WTC11 (cell line): ENCODE data around the gene MYH1. TPM values are rescaled to one million over a fixed set of nuclear protein-coding genes. Genes with fewer than 3 reads are reported as not detected.

Source experiments
- ATAC-seq: fragments of 200-7000 bp; cut with Tn5 transposase; 2 replicates; pipeline ENCODE4 v1.10.0; 2021; ENCODE audit warnings: mild to moderate bottlenecking, moderate library complexity
- CTCF ChIA-PET: fragments of 300-600 bp; sonication (Branson Sonifier 250); formaldehyde crosslinking; loops from one replicate; lab custom pipeline; 2021; ENCODE audit warnings: antibody characterized with exemption; lab: Charles Lee
- POLR2A ChIA-PET: fragments of 350-600 bp; sonication (Branson Sonifier 250); formaldehyde crosslinking; loops from one replicate; lab custom pipeline; 2021; ENCODE audit warnings: antibody characterized with exemption; lab: Charles Lee
- DNase-seq: peaks from one replicate; pipeline ENCODE4 v3.0.0; 2021; ENCODE audit warnings: low spot score
- H3K27ac Mint-ChIP-seq: 2 replicates; pipeline ENCODE4 v1.8.0; 2021; ENCODE audit warnings: mixed read lengths
- H3K27me3 Mint-ChIP-seq: 2 replicates; pipeline ENCODE4 v1.8.0; 2021; ENCODE audit warnings: low read depth, mild to moderate bottlenecking, moderate library complexity, mixed read lengths
- H3K36me3 Mint-ChIP-seq: 2 replicates; pipeline ENCODE4 v1.8.0; 2021; ENCODE audit warnings: mixed read lengths
- H3K4me1 Mint-ChIP-seq: 2 replicates; pipeline ENCODE4 v1.8.0; 2022; ENCODE audit warnings: mixed read lengths
- H3K4me3 Mint-ChIP-seq: 2 replicates; pipeline ENCODE4 v1.8.0; 2021; ENCODE audit warnings: mild to moderate bottlenecking, moderate library complexity, mixed read lengths
- H3K9me3 Mint-ChIP-seq: 2 replicates; pipeline ENCODE4 v1.8.0; 2021; ENCODE audit warnings: mixed read lengths
- CREM ChIP-seq: sonication (generic); formaldehyde crosslinking; IDR thresholded peaks from 2 replicates; pipeline ENCODE4 v1.8.1; 2022; ENCODE audit warnings: mild to moderate bottlenecking, missing genetic modification reagents, moderate library complexity
- EMX1 ChIP-seq: fragments of 250-450 bp; sonication (Bioruptor Pico); IDR thresholded peaks from 2 replicates; pipeline ENCODE4 v1.8.0; 2021; ENCODE audit warnings: mild to moderate bottlenecking
- JUN ChIP-seq: sonication (generic); formaldehyde crosslinking; IDR thresholded peaks from 2 replicates; pipeline ENCODE4 v1.8.0; 2023; ENCODE audit warnings: mild to moderate bottlenecking, missing genetic modification reagents
- MXD4 ChIP-seq: fragments of 250-450 bp; sonication (Bioruptor Pico); IDR thresholded peaks from 2 replicates; pipeline ENCODE4 v1.8.0; 2021; ENCODE audit warnings: mild to moderate bottlenecking, moderate library complexity, borderline replicate concordance
- NR1H2 ChIP-seq: sonication (generic); formaldehyde crosslinking; IDR thresholded peaks from 2 replicates; pipeline ENCODE4 v1.9.0; 2021; ENCODE audit warnings: mild to moderate bottlenecking, moderate library complexity, missing genetic modification reagents
- SMAD3 ChIP-seq: sonication (generic); formaldehyde crosslinking; IDR thresholded peaks from 2 replicates; pipeline ENCODE4 v1.8.0; 2022; ENCODE audit warnings: missing genetic modification reagents, mild to moderate bottlenecking, borderline replicate concordance
- SMAD4 ChIP-seq: sonication (generic); formaldehyde crosslinking; IDR thresholded peaks from 2 replicates; pipeline ENCODE4 v1.8.0; 2022; ENCODE audit warnings: mild to moderate bottlenecking, missing genetic modification reagents
- SP1 ChIP-seq: sonication (generic); formaldehyde crosslinking; conservative IDR thresholded peaks from 2 replicates; pipeline ENCODE4 v1.8.1; 2022; ENCODE audit warnings: missing genetic modification reagents
- ZNF416 ChIP-seq: fragments of 250-450 bp; sonication (Bioruptor Pico); IDR thresholded peaks from 2 replicates; pipeline ENCODE4 v1.9.0; 2021; ENCODE audit warnings: mild to moderate bottlenecking, inconsistent platforms
- ZNF671 ChIP-seq: fragments of 250-450 bp; sonication (Bioruptor Pico); IDR thresholded peaks from 2 replicates; pipeline ENCODE4 v1.8.0; 2021; ENCODE audit warnings: mild to moderate bottlenecking
- total RNA-seq: library from RNA; stranded (reverse); gene quantifications from 3 replicates; pipeline ENCODE4 v1.2.3, GENCODE V29; 2021
- TF ChIP-seq, protein P1 (sequence below): sonication (generic); formaldehyde crosslinking; IDR thresholded peaks from 2 replicates; pipeline ENCODE4 v1.8.1; 2022; ENCODE audit warnings: mild to moderate bottlenecking, moderate library complexity, missing genetic modification reagents
- TF ChIP-seq, protein P2 (sequence below): fragments of 250-450 bp; sonication (Bioruptor Pico); IDR thresholded peaks from 2 replicates; pipeline ENCODE4 v1.8.0; 2021; ENCODE audit warnings: mild to moderate bottlenecking
- TF ChIP-seq, protein P3 (sequence below): sonication (generic); formaldehyde crosslinking; IDR thresholded peaks from 2 replicates; pipeline ENCODE4 v1.8.1; 2023; ENCODE audit warnings: mild to moderate bottlenecking, moderate library complexity, missing genetic modification reagents
- TF ChIP-seq, protein P4 (sequence below): sonication (generic); formaldehyde crosslinking; IDR thresholded peaks from 2 replicates; pipeline ENCODE4 v1.8.1; 2023; ENCODE audit warnings: mild to moderate bottlenecking, missing genetic modification reagents
- TF ChIP-seq, protein P5 (sequence below): sonication (generic); formaldehyde crosslinking; IDR thresholded peaks from 2 replicates; pipeline ENCODE4 v1.8.1; 2022; ENCODE audit warnings: mild to moderate bottlenecking, missing genetic modification reagents, moderate library complexity, borderline replicate concordance
- TF ChIP-seq, protein P6 (sequence below): sonication (generic); formaldehyde crosslinking; IDR thresholded peaks from 2 replicates; pipeline ENCODE4 v1.8.0; 2023; ENCODE audit warnings: mild to moderate bottlenecking, missing genetic modification reagents
- TF ChIP-seq, protein P7 (sequence below): sonication (generic); formaldehyde crosslinking; IDR thresholded peaks from 2 replicates; pipeline ENCODE4 v1.8.0; 2022; ENCODE audit warnings: mild to moderate bottlenecking, missing genetic modification reagents

The MYH1 gene
- total RNA-seq, 1 experiment from 2014 or later: not detected

DNA sequence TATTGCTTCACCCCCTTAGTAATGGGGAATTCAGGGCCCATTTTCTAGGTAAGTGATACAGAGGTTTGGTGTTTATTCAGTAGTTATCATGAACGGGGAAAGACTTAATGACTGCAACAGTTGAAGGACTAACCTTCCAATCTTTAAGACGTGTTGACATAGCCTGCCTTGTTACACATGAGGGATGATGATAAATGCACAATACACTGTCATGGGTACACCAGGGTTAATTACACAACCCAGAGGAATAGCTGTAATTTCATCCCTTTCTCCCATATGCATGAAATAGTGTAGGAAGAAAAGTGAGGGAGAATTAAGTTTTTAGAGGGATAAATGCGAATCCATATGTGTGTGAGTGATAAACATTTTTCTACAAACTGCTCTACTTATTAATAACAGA is 59.6 kb downstream of the MYH1 start:
- no peak for ATAC-seq
- no peaks in the 10 kb centered on the region for H3K4me1 Mint-ChIP-seq
- no peaks in the 10 kb centered on the region for H3K27me3 Mint-ChIP-seq

DNA sequence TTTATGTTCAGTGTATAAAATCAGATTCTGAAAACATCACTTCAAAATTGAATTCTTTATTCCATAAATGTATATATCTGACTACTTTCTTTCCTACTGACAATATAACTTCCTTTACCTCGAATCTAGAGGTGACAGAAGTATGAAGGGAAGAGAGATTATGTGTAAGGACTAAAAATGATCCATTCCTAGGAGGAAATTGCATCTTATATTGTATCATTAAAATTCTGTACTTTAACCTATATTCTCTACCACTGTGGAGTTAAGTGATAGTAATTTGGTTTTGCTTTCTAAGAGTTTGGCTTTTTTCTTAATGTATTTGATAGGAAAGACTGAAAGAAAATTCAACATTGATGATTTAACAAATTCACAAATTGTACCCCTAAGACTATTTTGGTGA is 60.4 kb downstream of the MYH1 start:
- Mint-ChIP-seq H3K27ac (no peak overlapping the region), H3K4me1 (no peaks in the 10 kb centered on the region), H3K4me3 (no peak overlapping the region), H3K27me3 (no peaks in the 10 kb centered on the region), H3K36me3 (no peaks in the 10 kb centered on the region), H3K9me3 (no peaks in the 10 kb centered on the region)
- no peak for DNase-seq
- POLR2A ChIA-PET: no interaction called here
- ATAC-seq: no peak
- CTCF ChIA-PET: no interaction called here
- TF ChIP-seq, protein P1, sequence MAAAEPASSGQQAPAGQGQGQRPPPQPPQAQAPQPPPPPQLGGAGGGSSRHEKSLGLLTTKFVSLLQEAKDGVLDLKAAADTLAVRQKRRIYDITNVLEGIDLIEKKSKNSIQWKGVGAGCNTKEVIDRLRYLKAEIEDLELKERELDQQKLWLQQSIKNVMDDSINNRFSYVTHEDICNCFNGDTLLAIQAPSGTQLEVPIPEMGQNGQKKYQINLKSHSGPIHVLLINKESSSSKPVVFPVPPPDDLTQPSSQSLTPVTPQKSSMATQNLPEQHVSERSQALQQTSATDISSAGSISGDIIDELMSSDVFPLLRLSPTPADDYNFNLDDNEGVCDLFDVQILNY (CRISPR knock-in tag): no peak
- TF ChIP-seq SP1 (CRISPR knock-in tag): no peak
- no peak for TF ChIP-seq ZNF671 (CRISPR knock-in tag)
- TF ChIP-seq CREM (CRISPR knock-in tag): no peak
- TF ChIP-seq ZNF416 (CRISPR knock-in tag): no peak
- no peak for TF ChIP-seq NR1H2
- TF ChIP-seq SMAD4 (CRISPR knock-in tag): no peak
- no peak for TF ChIP-seq JUN (CRISPR knock-in tag)
- TF ChIP-seq, protein P2, sequence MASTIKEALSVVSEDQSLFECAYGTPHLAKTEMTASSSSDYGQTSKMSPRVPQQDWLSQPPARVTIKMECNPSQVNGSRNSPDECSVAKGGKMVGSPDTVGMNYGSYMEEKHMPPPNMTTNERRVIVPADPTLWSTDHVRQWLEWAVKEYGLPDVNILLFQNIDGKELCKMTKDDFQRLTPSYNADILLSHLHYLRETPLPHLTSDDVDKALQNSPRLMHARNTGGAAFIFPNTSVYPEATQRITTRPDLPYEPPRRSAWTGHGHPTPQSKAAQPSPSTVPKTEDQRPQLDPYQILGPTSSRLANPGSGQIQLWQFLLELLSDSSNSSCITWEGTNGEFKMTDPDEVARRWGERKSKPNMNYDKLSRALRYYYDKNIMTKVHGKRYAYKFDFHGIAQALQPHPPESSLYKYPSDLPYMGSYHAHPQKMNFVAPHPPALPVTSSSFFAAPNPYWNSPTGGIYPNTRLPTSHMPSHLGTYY (CRISPR knock-in tag): no peak
- TF ChIP-seq, protein P3, sequence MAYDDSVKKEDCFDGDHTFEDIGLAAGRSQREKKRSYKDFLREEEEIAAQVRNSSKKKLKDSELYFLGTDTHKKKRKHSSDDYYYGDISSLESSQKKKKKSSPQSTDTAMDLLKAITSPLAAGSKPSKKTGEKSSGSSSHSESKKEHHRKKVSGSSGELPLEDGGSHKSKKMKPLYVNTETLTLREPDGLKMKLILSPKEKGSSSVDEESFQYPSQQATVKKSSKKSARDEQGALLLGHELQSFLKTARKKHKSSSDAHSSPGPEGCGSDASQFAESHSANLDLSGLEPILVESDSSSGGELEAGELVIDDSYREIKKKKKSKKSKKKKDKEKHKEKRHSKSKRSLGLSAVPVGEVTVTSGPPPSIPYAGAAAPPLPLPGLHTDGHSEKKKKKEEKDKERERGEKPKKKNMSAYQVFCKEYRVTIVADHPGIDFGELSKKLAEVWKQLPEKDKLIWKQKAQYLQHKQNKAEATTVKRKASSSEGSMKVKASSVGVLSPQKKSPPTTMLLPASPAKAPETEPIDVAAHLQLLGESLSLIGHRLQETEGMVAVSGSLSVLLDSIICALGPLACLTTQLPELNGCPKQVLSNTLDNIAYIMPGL (CRISPR knock-in tag): no peak
- TF ChIP-seq, protein P4, sequence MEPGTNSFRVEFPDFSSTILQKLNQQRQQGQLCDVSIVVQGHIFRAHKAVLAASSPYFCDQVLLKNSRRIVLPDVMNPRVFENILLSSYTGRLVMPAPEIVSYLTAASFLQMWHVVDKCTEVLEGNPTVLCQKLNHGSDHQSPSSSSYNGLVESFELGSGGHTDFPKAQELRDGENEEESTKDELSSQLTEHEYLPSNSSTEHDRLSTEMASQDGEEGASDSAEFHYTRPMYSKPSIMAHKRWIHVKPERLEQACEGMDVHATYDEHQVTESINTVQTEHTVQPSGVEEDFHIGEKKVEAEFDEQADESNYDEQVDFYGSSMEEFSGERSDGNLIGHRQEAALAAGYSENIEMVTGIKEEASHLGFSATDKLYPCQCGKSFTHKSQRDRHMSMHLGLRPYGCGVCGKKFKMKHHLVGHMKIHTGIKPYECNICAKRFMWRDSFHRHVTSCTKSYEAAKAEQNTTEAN (CRISPR knock-in tag): no peak
- TF ChIP-seq, protein P5, sequence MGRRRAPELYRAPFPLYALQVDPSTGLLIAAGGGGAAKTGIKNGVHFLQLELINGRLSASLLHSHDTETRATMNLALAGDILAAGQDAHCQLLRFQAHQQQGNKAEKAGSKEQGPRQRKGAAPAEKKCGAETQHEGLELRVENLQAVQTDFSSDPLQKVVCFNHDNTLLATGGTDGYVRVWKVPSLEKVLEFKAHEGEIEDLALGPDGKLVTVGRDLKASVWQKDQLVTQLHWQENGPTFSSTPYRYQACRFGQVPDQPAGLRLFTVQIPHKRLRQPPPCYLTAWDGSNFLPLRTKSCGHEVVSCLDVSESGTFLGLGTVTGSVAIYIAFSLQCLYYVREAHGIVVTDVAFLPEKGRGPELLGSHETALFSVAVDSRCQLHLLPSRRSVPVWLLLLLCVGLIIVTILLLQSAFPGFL: no peak
- no peak for TF ChIP-seq EMX1

More for the DNA sequence above, 59.6 kb downstream of the MYH1 start:
- H3K36me3 Mint-ChIP-seq: no peaks in the 10 kb centered on the region
- ChIA-PET POLR2A (no interaction called here), CTCF (no interaction called here)
- no peak overlapping the region for H3K27ac Mint-ChIP-seq
- no peak for TF ChIP-seq MXD4 (CRISPR knock-in tag)
- H3K4me3 Mint-ChIP-seq: no peak overlapping the region
- no peak for DNase-seq
- H3K9me3 Mint-ChIP-seq: no peaks in the 10 kb centered on the region

DNA sequence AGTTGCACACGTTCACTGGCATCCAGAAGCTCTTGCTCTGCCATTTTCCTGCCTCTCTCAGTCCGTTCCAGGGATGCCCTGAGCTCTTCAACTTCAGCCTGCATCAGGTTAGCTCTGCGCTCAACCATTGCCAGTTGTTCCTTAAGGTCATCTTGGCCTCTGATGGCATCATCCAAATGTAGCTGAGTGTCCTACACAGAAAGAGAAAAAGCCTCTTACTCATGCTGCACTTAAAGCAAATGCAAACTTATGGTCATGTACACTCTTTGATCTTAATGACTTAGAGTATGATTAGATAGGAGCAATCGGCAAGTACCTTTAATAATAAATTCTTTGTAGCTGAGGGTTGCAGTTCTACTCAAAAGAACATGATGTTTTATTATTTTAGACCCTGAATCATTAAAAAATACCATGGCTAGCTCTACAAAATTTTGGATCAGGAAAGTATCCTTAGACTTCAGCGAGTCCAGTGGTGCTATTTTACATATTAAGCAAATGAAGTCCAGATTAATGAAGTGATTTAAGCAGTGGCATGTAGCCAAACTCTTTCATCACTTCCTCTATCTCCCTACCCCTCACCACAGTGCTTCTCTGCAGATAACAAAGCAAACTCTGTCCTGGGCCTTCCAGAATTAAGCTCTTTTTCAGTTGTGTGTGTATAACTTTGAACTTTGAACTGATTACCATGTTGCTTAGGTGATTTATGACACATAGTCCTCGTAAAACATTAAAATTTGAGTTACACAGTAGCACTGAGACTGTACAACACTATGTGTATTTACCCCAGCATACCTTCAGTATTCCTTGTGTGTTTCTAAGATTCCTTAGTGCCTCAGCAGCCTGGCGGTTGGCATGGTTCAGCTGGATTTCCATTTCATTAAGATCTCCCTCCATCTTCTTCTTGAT is 71.1 kb downstream of the MYH1 start:
- H3K4me3 Mint-ChIP-seq: no peak overlapping the region
- peaks cover 9% of the 10 kb centered on the region for H3K9me3 Mint-ChIP-seq
- H3K27me3 Mint-ChIP-seq: no peaks in the 10 kb centered on the region
- ATAC-seq (no peak), DNase-seq (no peak)
- CTCF ChIA-PET: interaction anchor here (1.0 to 2.5 kb wide), 6 partner anchors 49 to 220 kb away, joined by 3 to 9 read pairs (median 4); no protein-coding TSS in a partner anchor
- H3K27ac Mint-ChIP-seq: no peak overlapping the region
- no peaks in the 10 kb centered on the region for H3K4me1 Mint-ChIP-seq
- POLR2A ChIA-PET: interaction anchor here (0.9 kb wide), 1 partner anchor 49 kb away, joined by 3 read pairs; no protein-coding TSS in a partner anchor
- no peaks in the 10 kb centered on the region for H3K36me3 Mint-ChIP-seq
- TF ChIP-seq SMAD3 (no peak), ZNF671 (CRISPR knock-in tag) (no peak)
- TF ChIP-seq, protein P6, sequence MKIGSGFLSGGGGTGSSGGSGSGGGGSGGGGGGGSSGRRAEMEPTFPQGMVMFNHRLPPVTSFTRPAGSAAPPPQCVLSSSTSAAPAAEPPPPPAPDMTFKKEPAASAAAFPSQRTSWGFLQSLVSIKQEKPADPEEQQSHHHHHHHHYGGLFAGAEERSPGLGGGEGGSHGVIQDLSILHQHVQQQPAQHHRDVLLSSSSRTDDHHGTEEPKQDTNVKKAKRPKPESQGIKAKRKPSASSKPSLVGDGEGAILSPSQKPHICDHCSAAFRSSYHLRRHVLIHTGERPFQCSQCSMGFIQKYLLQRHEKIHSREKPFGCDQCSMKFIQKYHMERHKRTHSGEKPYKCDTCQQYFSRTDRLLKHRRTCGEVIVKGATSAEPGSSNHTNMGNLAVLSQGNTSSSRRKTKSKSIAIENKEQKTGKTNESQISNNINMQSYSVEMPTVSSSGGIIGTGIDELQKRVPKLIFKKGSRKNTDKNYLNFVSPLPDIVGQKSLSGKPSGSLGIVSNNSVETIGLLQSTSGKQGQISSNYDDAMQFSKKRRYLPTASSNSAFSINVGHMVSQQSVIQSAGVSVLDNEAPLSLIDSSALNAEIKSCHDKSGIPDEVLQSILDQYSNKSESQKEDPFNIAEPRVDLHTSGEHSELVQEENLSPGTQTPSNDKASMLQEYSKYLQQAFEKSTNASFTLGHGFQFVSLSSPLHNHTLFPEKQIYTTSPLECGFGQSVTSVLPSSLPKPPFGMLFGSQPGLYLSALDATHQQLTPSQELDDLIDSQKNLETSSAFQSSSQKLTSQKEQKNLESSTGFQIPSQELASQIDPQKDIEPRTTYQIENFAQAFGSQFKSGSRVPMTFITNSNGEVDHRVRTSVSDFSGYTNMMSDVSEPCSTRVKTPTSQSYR (CRISPR knock-in tag): no peak
- TF ChIP-seq, protein P7, sequence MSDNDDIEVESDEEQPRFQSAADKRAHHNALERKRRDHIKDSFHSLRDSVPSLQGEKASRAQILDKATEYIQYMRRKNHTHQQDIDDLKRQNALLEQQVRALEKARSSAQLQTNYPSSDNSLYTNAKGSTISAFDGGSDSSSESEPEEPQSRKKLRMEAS: no peak
